ENCODE results near the gene WNK2. TPM values are rescaled to one million over a fixed set of nuclear protein-coding genes. Genes with fewer than 3 reads are reported as not detected.
A peak's percentile ranks its signal among the peaks of the same experiment; 100 is the strongest.
"Not testable (repeated sequence)": the region's sequence is repeated elsewhere in the genome, so short reads cannot be mapped to it uniquely, and the experiment has no call there.

The WNK2 gene
- total RNA-seq, 1 donor from 2014 or later = 6.2 TPM

DNA sequence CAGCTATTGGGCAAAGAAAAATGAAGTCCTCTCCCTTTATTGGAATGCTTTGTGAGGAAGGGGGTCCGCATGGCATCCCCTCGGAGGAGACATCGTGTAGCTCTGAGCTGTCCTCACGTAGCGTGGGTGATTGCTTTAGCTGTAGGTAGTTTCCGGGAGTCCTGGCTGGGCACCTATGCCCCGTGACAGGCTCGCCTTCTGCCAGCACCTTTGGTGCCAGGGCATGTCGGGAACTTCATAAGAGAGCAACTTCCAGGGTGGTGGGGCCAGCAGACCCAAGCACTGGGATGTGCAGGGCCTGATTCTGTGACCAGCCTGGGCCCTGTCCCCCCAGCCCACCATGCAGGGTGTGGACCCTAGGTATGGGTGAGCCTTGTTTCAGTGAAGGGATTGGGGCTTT lies 64.0 kb downstream of the WNK2 start:
- TF ChIP-seq EZH2phosphoT487 (IDR thresholded peaks at IDR 0.05) (no peak), EZH2 (IDR thresholded peaks at IDR 0.05) (no peak)
- no peaks in the 10 kb centered on the region for H3K27me3 ChIP-seq
- H3K9ac ChIP-seq = no peak overlapping the region
- H3K36me3 ChIP-seq = no peaks in the 10 kb centered on the region
- no peaks in the 10 kb centered on the region for H3F3A ChIP-seq (ENCODE audit: low read depth)
- peaks cover 19% of the 10 kb centered on the region for H3K4me1 Mint-ChIP-seq
- peaks cover 8% of the 10 kb centered on the region for H3K27me3 Mint-ChIP-seq (ENCODE audit: insufficient read depth, low read depth)
- no peaks in the 10 kb centered on the region for H3K9me3 Mint-ChIP-seq
- peaks cover 3% of the 10 kb centered on the region for H4K20me1 ChIP-seq (ENCODE audit: low read depth)
- H3K27ac Mint-ChIP-seq = peak overlapping the region; percentile 46
- H2AFZ ChIP-seq (replicated peaks) = no peak overlapping the region
- no peak for DNase-seq (ENCODE audit: low spot score)
- H3K4me2 ChIP-seq = no peak overlapping the region
- no peak overlapping the region for H3K4me3 ChIP-seq
- H3K4me3 Mint-ChIP-seq = no peak overlapping the region
- H3K36me3 Mint-ChIP-seq = peaks cover 26% of the 10 kb centered on the region
- H3K27ac ChIP-seq = no peak overlapping the region
- no peaks in the 10 kb centered on the region for H3K9me3 ChIP-seq (ENCODE audit: low read depth)
- no peaks in the 10 kb centered on the region for H3K79me2 ChIP-seq (ENCODE audit: low read depth)
- peaks cover 6% of the 10 kb centered on the region for H3K4me1 ChIP-seq

- DNase-seq (ENCODE audit: low spot score) = no peak
- Histone ChIP-seq H3K4me1 (peaks cover under 1% of the 10 kb centered on the region), H3K27me3 (no peaks in the 10 kb centered on the region), H4K20me1 (ENCODE audit: low read depth) (peaks cover 2% of the 10 kb centered on the region), H3K4me2 (no peak overlapping the region), H3K9me3 (ENCODE audit: low read depth) (no peaks in the 10 kb centered on the region), H2AFZ (replicated peaks) (no peak overlapping the region), H3K79me2 (ENCODE audit: low read depth) (no peaks in the 10 kb centered on the region), H3K4me3 (no peak overlapping the region), H3F3A (ENCODE audit: low read depth) (no peaks in the 10 kb centered on the region), H3K9ac (no peak overlapping the region), H3K27ac (no peak overlapping the region), H3K36me3 (no peaks in the 10 kb centered on the region)
- H3K4me1 Mint-ChIP-seq = peaks cover 15% of the 10 kb centered on the region
- peaks cover 11% of the 10 kb centered on the region for H3K27me3 Mint-ChIP-seq (ENCODE audit: insufficient read depth, low read depth)
- H3K36me3 Mint-ChIP-seq = peaks cover 26% of the 10 kb centered on the region
- no peak overlapping the region for H3K27ac Mint-ChIP-seq
- TF ChIP-seq EZH2 (IDR thresholded peaks at IDR 0.05) (no peak), EZH2phosphoT487 (IDR thresholded peaks at IDR 0.05) (no peak), CTCF (IDR thresholded peaks at IDR 0.05) (no peak)
- H3K4me3 Mint-ChIP-seq = no peak overlapping the region
- H3K9me3 Mint-ChIP-seq = no peaks in the 10 kb centered on the region
Measured at GRCh38 chr9:93248386-93249040, 64.6 kb downstream of the WNK2 start.

- no peak for DNase-seq (ENCODE audit: low spot score)
- Histone ChIP-seq H3K79me2 (ENCODE audit: low read depth) (no peaks in the 10 kb centered on the region), H2AFZ (replicated peaks) (no peak overlapping the region), H3K27me3 (no peaks in the 10 kb centered on the region), H3K36me3 (no peaks in the 10 kb centered on the region), H3K4me2 (no peak overlapping the region), H3K27ac (no peak overlapping the region), H3K9ac (no peak overlapping the region), H3K4me1 (no peaks in the 10 kb centered on the region), H3F3A (ENCODE audit: low read depth) (no peaks in the 10 kb centered on the region), H3K9me3 (ENCODE audit: low read depth) (no peaks in the 10 kb centered on the region), H3K4me3 (no peak overlapping the region), H4K20me1 (ENCODE audit: low read depth) (no peaks in the 10 kb centered on the region)
- peaks cover 9% of the 10 kb centered on the region for H3K4me1 Mint-ChIP-seq
- H3K27ac Mint-ChIP-seq = no peak overlapping the region
- H3K36me3 Mint-ChIP-seq = peaks cover 21% of the 10 kb centered on the region
- peaks cover 6% of the 10 kb centered on the region for H3K27me3 Mint-ChIP-seq (ENCODE audit: insufficient read depth, low read depth)
- H3K4me3 Mint-ChIP-seq = no peak overlapping the region
- TF ChIP-seq EZH2 (IDR thresholded peaks at IDR 0.05) (no peak), CTCF (IDR thresholded peaks at IDR 0.05) (no peak), EZH2phosphoT487 (IDR thresholded peaks at IDR 0.05) (no peak)
- no peaks in the 10 kb centered on the region for H3K9me3 Mint-ChIP-seq
Measured at GRCh38 chr9:93250185-93250584, 66.2 kb downstream of the WNK2 start.

GRCh38 chr9:93251309-93251708 lies 67.4 kb downstream of the WNK2 start:
- H3K27me3 Mint-ChIP-seq (ENCODE audit: insufficient read depth, low read depth); H3K36me3 ChIP-seq; H2AFZ ChIP-seq (replicated peaks); DNase-seq (ENCODE audit: low spot score); H3K27ac Mint-ChIP-seq; H3K4me3 Mint-ChIP-seq; H3K27ac ChIP-seq; H3K9ac ChIP-seq; H3F3A ChIP-seq (ENCODE audit: low read depth); H3K4me3 ChIP-seq; H3K4me2 ChIP-seq; H3K27me3 ChIP-seq; H3K9me3 ChIP-seq (ENCODE audit: low read depth); H4K20me1 ChIP-seq (ENCODE audit: low read depth); H3K4me1 ChIP-seq; H3K79me2 ChIP-seq (ENCODE audit: low read depth); H3K9me3 Mint-ChIP-seq: not testable (repeated sequence)
- Mint-ChIP-seq H3K4me1 (peaks cover 13% of the 10 kb centered on the region), H3K36me3 (peaks cover 23% of the 10 kb centered on the region)

Measured in neural progenitor cell (in vitro differentiated cells).